Fibroblast of the aortic adventitia (primary cell): ENCODE data around the gene EPHA4. TPM values are rescaled to one million over a fixed set of nuclear protein-coding genes. Genes with fewer than 3 reads are reported as not detected.

Experiments used
- DNase-seq: peaks from one replicate; pipeline ENCODE4 v3.0.0-alpha.2; 2010; ENCODE audit warnings: low read depth
- H3K4me3 ChIP-seq: 2 replicates; pipeline ENCODE4 v1.5.1; 2011; ENCODE audit warnings: low read depth, mild to moderate bottlenecking, control low read depth, low read length, moderate library complexity
- total RNA-seq: library from RNA; depleted of rRNA; stranded (reverse); fragments of >200 nt; gene quantifications from 2 replicates; pipeline ENCODE4 v1.2.3, GENCODE V29; 2012; ENCODE audit warnings: low replicate concordance
- TF ChIP-seq, protein P1 (sequence below): IDR thresholded peaks from 2 replicates; pipeline ENCODE4 v1.5.1; 2011; ENCODE audit warnings: mild to moderate bottlenecking, low read length, control low read depth, inconsistent platforms; ENCODE audit not compliant: insufficient read depth

The EPHA4 gene
- total RNA-seq, 1 donor: 13.9 TPM

GRCh38 chr2:221569425-221569845 lies 2.7 kb downstream of the EPHA4 start:
- DNase-seq: no peak
- no peak overlapping the region for H3K4me3 ChIP-seq
- TF ChIP-seq, protein P1, sequence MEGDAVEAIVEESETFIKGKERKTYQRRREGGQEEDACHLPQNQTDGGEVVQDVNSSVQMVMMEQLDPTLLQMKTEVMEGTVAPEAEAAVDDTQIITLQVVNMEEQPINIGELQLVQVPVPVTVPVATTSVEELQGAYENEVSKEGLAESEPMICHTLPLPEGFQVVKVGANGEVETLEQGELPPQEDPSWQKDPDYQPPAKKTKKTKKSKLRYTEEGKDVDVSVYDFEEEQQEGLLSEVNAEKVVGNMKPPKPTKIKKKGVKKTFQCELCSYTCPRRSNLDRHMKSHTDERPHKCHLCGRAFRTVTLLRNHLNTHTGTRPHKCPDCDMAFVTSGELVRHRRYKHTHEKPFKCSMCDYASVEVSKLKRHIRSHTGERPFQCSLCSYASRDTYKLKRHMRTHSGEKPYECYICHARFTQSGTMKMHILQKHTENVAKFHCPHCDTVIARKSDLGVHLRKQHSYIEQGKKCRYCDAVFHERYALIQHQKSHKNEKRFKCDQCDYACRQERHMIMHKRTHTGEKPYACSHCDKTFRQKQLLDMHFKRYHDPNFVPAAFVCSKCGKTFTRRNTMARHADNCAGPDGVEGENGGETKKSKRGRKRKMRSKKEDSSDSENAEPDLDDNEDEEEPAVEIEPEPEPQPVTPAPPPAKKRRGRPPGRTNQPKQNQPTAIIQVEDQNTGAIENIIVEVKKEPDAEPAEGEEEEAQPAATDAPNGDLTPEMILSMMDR: no peak

- DNase-seq: no peak
- H3K4me3 ChIP-seq: no peak overlapping the region
- TF ChIP-seq, protein P1: no peak
Measured at GRCh38 chr2:221568299-221568698, 3.8 kb downstream of the EPHA4 start.

DNA sequence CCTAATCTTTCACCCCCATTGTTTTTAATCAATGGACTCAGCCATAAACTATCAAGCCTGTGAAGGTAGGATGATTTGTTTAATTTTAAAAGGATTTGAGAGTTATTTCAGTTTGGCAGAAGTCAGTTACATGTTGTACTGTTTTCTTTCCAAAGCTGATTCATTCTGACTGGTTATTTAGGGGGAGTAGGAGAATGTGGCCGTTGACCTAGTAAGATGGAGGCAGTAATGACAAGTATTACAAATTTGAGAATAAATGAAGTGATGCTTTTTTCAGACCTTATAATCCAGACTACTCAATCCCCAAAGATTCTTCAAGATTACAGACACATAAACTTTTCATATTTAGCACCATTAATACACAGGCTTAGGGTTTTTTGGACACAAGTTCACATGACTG lies 4.3 kb downstream of the EPHA4 start:
- TF ChIP-seq, protein P1: no peak
- DNase-seq: no peak
- H3K4me3 ChIP-seq: no peak overlapping the region

- H3K4me3 ChIP-seq: no peak overlapping the region
- TF ChIP-seq, protein P1: no peak
- DNase-seq: peak; percentile 5
Measured at GRCh38 chr2:221567231-221567760, 4.8 kb downstream of the EPHA4 start.

GRCh38 chr2:221563270-221563985 lies 8.7 kb downstream of the EPHA4 start:
- TF ChIP-seq, protein P1: no peak
- no peak for DNase-seq

GRCh38 chr2:221562226-221562625 lies 9.9 kb downstream of the EPHA4 start:
- TF ChIP-seq, protein P1: no peak
- no peak for DNase-seq
- H3K4me3 ChIP-seq: no peak overlapping the region

More at GRCh38 chr2:221563270-221563985, 8.7 kb downstream of the EPHA4 start:
- no peak overlapping the region for H3K4me3 ChIP-seq
